HuH-7.5 (cell line): ENCODE results near the gene METRN.

Source experiments
- DNase-seq: peaks from one replicate; pipeline ENCODE4 v3.0.0; 2011; ENCODE audit warnings: low spot score

Gene METRN

GRCh38 chr16:714558-715476 is at the start of gene METRN:
TSS of gene METRN (plus strand) at chr16:715118. CDS start at chr16:715290, 172 bp downstream.
- DNase-seq, result peak; percentile 93

GRCh38 chr16:666572-666971 is 48.3 kb upstream of the METRN start:
- no peak for DNase-seq

GRCh38 chr16:667113-667779 is 47.7 kb upstream of the METRN start:
- no peak for DNase-seq

- DNase-seq, result peak; percentile 83
These were observed 47.0 kb upstream of the METRN start, which contains the start of gene RHOT2 for GRCh38 chr16:667780-668518. TSS of gene RHOT2 (plus strand) at chr16:668132. CDS start at chr16:668200, 68 bp downstream.

- DNase-seq, result no peak
These were observed 46.3 kb upstream of the METRN start for GRCh38 chr16:668519-669171.

- no peak for DNase-seq
These were observed 45.3 kb upstream of the METRN start for GRCh38 chr16:669666-670065.

- DNase-seq, result no peak
These were observed 44.2 kb upstream of the METRN start for GRCh38 chr16:670485-671352.

GRCh38 chr16:671353-672131 is 43.4 kb upstream of the METRN start:
- DNase-seq, result no peak

- DNase-seq, result no peak
These were observed 42.5 kb upstream of the METRN start for GRCh38 chr16:672371-672770.

GRCh38 chr16:672851-673250 is 42.1 kb upstream of the METRN start:
- DNase-seq, result no peak

GRCh38 chr16:673399-673991 is 41.4 kb upstream of the METRN start:
- no peak for DNase-seq

- DNase-seq, result no peak
These were observed 40.6 kb upstream of the METRN start for GRCh38 chr16:674214-674881.

GRCh38 chr16:674968-675883 is 39.7 kb upstream of the METRN start, which contains the start of gene RHBDL1:
TSS of gene RHBDL1 (plus strand) at chr16:675671. CDS start at chr16:675791, 120 bp downstream.
- peak; percentile 48 for DNase-seq

GRCh38 chr16:675884-676564 is 38.9 kb upstream of the METRN start:
- peak; percentile 59 for DNase-seq

- DNase-seq, result no peak
These were observed 38.4 kb upstream of the METRN start for GRCh38 chr16:676565-676902.

- no peak for DNase-seq
These were observed 38.0 kb upstream of the METRN start for GRCh38 chr16:676913-677312.
